HG03457 (cell line): Measurements from ENCODE around the gene MTUS2.
"Not testable (repeated sequence)": the region's sequence is repeated elsewhere in the genome, so short reads cannot be mapped to it uniquely, and the experiment has no call there.

Source experiments
- ATAC-seq: cut with Tn5 transposase; IDR thresholded peaks from one replicate; pipeline ENCODE4 v1.9.1; 2021; ENCODE audit warnings: moderate number of reproducible peaks; ENCODE audit not compliant: unreplicated experiment

Gene MTUS2

DNA sequence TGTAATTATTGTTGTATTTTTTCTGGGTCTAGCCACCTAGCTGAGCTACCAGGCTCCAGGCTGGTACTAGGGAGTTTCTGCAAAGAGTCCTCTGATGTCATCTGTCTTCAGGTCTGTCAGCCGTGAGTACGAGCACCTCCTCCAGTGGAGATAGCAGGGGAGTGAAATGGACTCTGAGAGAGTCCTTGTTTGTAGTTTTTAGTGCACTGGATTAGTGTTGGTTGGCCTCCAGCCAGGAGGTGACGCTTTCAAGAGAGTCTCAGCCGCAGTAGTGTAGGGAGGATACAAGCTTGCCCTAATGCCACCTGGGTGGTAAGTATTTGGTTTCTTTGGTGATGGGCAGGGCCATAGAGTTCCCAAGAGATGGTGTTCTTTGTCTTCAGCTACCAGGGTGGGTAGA lies 390.5 kb downstream of the MTUS2 start:
- ATAC-seq, result no peak

DNA sequence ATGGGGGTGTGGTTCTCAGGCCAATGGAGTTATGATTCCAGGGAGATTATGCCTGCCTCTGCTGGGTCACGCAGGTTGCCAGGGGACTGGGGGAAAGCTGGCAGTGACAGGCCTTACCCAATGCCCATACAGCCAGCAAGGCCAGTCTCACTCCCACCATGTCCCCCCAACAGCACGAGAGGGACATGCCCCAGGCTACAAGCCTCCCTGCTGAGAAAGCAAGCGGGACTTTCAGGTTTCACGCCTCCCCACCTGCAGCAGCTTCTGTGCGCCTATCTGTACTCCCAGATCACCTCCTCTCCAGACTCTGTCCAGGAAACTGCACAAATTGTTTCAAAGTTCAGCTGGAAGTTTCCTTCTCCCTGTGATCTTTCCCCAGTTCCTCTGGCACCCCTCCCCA lies 391.0 kb downstream of the MTUS2 start:
- not testable (repeated sequence) for ATAC-seq

DNA sequence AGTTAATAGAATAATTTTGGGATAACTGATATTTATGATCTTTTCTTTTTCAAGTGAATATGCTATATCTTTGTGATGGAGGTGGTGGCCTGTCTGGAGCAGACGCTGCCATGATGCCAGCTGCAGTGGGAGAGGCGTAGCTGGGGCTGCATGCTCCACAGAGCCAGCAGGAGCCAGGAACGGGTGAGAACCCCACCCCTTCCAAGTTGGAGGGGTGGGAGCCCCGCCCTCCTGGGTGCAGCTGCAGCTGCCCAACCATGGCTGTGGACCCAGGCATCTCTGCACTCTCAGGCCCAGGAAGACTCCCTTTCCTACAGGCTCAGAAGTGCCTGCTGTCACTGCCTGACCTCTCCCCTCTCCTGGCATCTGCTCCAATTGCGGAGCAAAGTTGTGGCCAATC lies 402.3 kb downstream of the MTUS2 start:
- ATAC-seq, result no peak

DNA sequence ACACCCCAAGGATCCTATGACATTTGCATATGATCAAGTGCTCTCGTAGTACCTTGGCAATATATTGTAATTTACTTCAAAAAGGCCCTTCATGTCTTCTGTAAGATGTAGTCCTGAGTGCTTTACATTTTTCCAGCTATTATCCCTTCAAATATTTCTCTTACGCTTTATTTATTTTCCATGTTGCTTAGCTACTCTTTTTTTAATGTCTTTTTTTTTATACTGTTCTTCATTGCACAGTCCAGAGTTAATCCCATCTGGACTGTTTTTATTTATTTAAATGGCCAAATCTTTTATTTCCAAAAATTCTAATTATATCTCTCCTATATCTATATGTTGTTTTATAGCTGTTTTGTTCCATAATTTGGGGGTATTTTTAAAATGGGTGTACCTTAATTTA lies 404.1 kb downstream of the MTUS2 start:
- no peak for ATAC-seq

DNA sequence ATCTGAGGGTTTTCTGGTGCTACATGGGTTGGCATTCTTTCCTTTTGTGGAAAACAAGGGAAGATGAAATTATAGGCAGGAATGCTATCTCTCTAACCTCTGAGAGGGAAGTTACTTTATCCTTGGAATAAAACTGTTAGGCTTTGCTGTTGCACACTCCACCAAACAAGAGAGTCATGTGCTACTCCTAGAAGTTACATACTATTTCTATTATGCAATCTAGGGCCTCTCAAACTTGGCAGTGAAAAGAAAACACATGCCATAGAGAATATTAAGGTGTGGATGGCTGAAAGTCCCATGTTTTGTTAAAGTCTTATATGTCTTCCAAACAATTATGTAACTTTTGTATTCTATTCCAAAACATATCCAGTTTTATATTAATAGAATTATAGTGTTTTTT lies 407.4 kb downstream of the MTUS2 start:
- no peak for ATAC-seq

DNA sequence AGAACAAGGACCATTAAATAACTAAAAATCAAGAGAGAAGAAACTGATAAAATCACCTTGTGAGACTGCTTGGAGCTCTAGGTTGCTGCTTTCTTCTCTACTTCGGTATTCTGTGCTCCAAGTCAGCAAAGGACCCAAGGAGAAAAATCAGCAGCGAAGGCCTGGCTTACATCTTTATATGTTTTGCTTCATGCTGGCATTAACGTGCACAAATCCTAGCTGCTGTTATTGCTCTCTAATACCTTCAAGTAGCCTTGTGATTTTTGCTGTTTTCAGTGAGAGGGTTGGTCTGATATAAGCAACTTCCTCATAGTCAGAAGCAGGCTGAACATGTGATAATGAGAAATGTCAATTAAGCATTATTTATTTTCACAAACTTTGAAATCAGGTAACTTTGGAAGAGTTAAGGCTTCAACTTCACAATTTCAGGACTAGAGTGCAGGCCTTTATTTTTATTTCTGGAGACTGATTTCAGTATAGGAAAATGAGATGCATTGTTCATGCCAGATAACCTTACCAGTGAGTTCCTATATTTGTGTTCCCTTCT lies 410.2 kb downstream of the MTUS2 start:
- ATAC-seq, result no peak

DNA sequence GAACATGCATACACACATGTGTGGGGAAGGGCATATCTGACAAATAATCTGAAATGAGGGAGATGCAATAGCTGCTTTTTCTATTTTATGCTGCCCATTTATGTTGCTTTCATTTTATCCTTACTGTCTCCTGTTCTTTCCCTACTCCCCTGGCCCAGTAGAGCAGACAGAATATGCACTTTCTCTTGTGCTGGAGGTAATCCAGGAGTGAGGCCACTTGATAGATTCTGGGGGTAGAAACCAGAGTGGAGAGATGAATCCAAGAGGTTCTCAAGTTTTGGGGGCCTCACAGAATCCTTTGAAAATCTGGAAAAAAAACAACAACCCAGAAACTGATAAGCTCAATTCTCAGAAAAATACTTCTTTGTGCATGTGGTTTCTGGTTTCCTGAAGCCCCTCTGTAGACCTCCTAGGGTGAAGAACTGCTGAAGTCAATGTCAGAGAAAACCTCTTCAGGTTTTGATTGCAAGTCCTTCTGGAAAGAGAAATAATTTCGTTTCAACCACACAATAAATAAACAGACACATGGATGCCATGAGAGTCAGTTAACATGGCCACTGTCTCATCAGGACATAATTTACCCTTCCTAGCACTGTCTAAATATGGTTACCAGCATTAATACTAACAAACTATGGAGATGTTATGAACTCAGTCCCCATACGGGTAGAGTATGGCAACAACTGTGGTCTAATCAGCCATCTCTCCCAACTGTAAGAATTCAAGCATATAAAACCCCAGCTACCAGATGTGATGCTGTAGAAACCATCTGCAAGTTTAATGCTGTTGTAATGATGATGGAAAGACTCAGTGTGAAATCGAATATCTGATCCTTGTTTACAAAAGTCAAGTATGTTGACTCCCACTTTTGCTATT lies 419.8 kb downstream of the MTUS2 start:
- ATAC-seq, result no peak

DNA sequence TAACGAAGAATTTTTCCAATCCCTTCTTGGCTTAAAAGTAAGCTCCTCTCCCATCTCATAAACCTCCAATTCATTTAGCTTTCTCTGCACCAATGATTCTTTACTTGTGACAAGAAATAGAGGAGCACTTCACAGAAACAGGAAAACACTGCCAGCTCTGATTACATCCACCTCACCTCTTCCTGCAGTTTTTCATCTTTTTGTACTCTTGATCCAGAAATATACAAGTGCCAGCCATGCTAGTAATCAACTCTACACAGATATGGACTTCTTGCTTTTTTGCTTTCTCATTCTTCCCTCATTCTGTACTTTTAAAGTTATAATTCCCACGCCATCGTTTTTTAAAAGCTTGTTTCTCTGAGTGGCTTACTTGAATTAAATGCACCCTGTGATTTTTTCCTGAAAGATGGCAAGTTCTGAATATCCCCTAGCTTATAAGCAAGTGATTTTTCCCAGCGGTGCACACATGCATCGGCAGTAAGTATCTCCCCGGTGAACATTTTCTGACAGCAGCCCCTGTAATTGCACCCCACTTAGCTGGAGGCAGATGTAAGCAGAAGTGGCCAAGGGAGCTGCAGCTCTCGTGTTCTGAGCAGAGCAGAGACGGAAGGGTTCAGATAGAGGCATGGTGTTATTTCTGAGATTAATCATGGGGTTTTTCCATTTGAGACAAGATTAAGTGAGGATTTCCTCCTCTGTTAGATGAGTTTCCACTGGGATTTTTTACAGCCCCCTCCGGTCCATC lies 434.7 kb downstream of the MTUS2 start:
- no peak for ATAC-seq

DNA sequence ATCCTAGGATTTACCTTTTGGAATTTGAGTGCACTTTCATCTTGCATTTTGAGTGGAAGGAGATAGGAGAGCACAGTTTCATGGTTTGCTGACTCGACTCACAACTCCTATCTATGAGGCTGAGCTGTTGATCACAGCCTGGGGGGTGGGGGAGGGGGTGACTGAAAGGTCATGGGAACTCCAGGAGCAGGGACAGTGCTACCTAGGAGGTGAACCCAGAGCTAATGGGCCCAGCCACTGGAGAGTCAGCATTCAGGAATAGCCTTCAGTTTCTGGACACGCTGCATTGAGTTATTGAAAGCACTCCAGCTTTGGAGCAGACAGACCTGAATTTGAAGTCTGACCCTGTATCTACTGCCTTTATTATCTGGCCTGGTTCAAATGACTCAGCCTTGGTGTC lies 435.4 kb downstream of the MTUS2 start:
- no peak for ATAC-seq

DNA sequence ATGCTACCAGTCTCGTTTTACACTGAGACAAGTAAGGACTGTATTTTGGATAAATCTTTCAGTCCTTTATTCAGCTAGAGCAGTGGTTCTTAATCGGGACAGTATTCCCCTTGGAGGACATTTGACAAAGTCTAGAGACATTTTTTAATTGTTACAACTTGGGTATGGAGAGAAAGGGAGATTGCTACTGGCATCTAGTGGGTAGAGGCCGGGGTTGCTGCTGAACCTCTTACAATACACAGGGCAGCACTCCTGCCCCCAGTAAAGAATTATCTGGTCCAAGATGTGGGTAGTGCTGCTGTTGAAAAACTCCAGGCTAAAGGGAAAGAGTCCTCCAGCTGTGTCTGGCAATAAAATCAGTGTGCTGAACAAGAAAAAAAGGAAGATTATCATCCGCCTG lies 440.5 kb downstream of the MTUS2 start:
- no peak for ATAC-seq

DNA sequence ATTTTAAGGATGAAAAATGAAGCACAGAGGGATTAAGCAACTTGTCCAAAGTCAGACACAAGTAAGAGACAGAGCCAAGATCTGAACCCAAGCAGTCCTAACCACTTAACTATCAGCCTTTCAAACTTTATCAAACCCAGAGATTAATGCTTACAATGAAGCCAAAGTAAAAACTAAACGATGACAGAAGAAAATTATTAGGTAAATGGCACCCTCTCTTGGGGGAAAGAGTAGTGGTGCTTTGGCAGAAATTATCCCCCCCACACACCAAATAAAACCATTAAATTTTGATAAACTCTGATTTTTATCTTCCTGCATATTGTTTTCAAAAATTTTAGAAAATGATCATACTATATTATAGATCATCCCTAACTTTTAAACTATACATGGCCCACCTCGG lies 446.1 kb downstream of the MTUS2 start:
- ATAC-seq, result no peak

DNA sequence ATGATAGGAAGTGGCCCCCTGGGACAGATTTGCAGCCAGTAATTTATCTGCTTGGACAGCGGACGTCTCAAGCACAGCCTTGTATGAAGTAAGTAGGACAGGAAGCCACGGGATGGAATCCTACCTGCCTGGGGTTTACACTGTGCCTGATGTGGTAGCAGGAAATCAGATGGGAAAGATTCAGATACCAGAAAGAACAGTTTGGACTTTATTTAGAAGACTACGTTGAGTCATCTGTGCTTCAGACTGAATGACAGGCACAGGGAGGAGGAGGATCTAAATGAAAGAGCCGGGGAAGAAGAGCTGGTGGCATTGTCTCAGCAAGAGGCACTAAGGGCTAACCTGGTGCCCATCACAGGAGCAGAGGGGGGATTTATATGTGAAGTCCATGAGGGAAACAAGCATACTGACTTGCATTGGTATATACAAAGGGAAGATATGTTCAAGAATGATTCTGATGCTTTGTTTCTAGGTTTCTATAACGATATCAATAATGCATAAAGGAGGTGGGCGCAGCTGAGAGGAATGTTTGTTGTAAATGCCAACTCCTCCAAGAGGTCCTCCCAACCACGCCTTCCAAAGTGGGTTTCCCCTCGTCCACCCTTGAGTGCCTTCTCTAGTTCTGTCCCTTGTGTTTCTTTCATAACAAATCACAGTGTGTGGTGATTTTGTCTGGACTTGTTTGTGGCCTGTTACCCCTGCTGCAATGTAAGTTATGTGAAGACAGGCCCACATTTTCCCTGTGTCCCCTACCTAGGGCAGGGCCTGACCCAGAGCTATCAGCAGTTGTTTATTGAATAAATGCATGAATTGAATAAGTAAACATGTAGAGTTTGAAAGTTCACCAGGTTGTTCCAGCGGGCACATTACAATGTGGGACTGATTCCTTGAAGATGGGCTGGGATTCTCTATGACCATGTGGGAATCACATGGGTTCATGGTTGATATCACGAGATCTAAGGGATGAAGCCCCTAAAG lies 446.9 kb downstream of the MTUS2 start:
- no peak for ATAC-seq

DNA sequence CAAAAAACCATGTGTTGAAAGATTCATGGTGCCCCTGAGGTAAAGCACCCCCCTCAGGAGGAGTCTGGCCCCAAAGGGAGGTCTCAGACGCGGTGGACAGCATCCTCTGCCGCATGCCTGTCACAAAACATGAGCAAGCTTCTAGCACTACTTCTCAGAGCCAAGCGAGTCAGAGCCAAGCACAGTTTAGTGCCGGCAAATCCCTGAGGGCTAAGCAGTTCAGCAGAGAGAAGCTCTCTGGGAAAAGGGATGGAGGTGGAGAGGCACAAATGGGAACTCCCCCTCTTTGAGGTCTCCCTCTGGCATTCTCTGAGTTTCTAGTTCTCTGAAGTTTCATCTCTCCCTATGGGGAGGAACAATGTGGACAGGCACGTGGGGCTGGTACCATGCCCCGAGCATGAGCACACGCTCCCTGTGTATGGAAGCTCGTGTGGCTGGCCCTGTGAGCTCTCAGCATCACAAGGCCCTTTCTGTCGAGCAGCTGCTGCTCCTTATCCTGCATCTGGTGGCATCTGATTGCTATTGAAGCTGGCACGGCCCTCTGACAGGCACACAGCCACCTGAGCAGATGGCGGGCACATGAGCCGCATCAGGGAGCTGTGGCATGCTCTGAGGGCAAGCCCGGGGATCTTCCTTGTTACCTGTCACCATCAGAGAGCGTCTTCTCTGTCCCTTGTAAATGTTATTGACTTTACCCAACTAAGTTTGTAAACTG lies 450.3 kb downstream of the MTUS2 start:
- ATAC-seq, result no peak

DNA sequence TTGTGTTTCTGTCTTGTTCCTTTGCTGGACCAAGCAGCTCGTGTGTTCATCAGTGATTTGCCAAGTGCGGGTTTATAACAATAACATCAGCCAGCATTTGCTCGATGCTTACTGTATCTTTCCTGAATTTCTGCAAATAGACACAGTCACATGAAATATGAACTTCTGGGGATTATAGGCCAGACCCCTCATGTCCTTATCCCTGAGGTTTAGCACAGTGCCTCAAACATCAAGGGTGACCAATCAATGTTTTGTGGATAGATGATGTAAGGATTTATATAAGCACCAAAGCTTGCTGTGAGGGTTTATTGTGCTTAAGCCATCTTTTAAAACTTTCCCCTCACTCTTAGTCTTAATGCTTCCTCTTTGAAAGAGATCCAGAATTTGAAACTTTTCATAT lies 451.5 kb downstream of the MTUS2 start:
- no peak for ATAC-seq

DNA sequence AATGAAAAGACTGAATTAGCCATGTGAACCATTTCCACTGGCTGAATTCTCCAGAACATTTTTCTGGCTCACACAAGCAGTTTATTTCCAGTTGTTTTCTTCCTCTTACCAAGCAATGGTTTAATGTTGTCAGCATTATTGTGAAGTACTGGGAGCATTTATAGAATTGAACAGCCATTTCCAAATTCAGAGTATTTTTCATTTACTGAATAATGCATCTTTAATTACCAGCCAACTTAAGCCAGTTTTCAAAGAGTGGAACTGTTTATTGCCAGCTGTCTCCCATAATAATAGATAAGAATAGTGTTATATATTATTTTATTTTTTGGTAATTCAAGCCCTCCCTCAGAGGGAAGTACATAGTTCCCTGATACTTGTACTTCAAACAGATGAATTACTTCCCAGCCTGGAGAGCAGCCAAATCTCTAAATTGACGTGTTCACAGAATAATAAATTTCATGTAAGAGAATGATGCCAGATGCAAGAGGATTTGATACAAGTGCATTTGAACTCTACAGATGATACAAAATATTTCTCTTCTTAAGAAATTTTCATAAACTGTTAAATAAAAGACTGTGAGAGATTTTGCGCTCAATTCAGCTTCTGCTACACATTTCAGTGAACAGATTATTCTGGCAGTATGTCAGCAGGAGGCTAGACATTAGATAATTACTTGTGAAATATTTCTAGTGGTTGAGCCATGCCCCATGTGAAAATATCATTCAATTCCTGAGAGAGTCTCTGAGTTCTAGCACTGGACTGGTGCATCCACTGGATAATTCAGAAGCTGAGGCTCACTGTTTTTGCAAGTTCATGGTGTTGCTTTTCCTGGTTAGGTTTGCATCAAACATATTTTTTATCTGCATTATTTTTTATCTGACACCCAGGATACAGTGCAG lies 459.5 kb downstream of the MTUS2 start:
- ATAC-seq, result no peak

DNA sequence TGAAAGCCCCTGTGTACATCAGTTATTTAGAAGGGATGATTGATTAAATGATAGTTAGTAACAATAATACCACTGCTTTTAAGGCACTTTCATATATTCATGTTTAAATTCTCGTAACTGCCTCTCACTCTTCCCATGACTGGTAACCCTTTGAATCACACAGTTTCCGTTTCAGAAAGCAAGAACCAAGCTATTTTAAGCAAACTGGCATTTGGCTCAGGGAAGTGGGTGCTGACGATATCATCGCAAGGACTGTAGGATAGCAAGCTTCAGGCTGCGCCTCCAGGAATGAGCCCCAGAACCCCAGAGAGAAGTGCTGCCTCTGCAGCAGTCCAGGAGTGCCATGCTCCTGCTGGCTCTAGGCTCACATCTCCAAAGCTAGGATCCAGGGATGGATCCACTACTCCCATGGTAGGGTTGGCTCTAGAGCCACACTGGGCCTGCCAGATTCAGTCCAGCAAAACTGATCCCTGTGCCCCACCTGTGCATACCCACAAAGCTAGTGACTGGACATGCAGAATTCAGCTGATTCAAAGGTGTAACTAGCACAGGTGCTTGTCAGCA lies 461.9 kb downstream of the MTUS2 start:
- ATAC-seq, result no peak

DNA sequence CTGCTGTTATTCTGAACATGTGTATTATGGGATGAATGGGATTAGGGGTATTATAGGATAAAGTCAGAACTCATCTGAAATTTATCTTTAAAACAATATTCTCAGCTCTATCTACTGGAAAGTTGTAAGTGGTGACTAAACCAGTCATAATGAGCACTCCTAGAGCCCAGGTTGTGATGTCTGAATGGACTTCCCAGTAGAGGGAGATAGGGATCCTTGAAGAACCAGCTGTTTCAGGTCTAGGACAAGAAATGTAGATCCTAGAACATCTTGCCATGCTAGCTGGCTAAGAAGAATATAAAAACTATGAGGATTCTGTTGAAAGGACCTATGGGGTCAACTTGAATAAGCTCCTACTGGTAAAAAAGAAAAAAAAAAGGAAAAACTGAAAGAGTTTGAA lies 464.6 kb downstream of the MTUS2 start:
- ATAC-seq, result no peak

DNA sequence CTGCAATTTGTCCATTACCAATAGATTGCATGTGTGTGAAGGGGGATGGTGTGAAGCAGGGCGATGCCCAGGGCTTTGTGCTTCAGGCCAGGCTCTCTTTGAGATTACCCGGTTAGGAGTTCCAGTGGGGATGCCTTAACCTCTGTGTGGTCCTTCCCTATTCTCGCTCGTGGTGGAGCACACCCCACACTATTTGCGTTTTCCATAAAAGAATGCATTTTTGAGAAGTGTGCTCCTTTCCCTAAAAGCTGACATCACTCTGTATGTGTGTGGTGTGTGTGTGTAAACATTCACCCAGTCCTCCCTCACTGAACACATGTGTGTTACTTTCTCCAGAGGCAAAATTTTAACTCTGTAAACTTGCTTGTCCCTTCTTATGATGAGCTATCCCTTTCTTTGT lies 467.1 kb downstream of the MTUS2 start:
- no peak for ATAC-seq

DNA sequence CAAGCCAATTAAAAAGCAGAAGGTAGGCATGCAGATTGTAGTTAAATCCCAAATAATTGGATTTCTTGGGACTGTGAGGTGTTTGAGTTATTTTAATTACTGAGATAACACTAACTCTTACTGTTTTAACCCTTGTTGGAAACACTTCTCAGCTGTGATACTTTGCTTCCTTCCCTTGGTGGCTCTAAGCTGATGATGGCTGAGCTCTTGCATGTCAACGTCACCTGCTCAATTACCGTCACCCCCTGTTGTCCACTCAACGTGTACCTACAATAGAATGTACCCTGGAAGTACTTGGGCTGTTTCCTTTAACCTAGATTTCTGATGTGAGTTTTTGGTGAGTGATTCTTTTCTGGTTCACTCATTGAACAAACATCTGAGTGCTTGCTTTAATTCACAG lies 471.9 kb downstream of the MTUS2 start:
- no peak for ATAC-seq
